Heart left ventricle (tissue), 16 donors: ENCODE data around the gene KLRF1. TPM values are rescaled to one million over a fixed set of nuclear protein-coding genes. Genes with fewer than 3 reads are reported as not detected.
A peak's percentile ranks its signal among the peaks of the same experiment; 100 is the strongest.
"Not testable (repeated sequence)": the region's sequence is repeated elsewhere in the genome, so short reads cannot be mapped to it uniquely, and the experiment has no call there.

Source experiments
- ATAC-seq, 4 donors: fragments of 200-7000 bp; cut with Tn5 transposase; one replicate each; pipeline ENCODE4 v1.9.1; 2020 to 2022; ENCODE audit warnings: moderate library complexity in 4 of 4, mild to moderate bottlenecking in 3 of 4, moderate number of reproducible peaks in 1 of 4
- DNase-seq, 5 donors: peaks; one replicate each; pipeline ENCODE4 v3.0.0-alpha.2; 2020
- H3K27ac ChIP-seq, 12 donors: fragments of 200-600 bp; sonication (generic) in 4 of 12; one replicate each; pipeline versions ENCODE4 v1.5.0 to v1.8.0; 2016 to 2022; ENCODE audit warnings: mild to moderate bottlenecking in 2 of 12
- H3K27me3 ChIP-seq, 9 donors: fragments of 200-600 bp; sonication (generic) in 2 of 9; one replicate each; pipeline versions ENCODE4 v1.5.1 to v1.8.0; 2016 to 2022; ENCODE audit warnings: mild to moderate bottlenecking in 3 of 9
- H3K36me3 ChIP-seq, 9 donors: fragments of 200-600 bp; sonication (generic) in 2 of 9; one replicate each; pipeline versions ENCODE4 v1.5.0 to v1.8.0; 2018 to 2022; ENCODE audit warnings: mild to moderate bottlenecking in 2 of 9
- H3K4me1 ChIP-seq, 12 donors: fragments of 200-600 bp; sonication (generic) in 4 of 12; one replicate each; pipeline versions ENCODE4 v1.5.0 to v1.8.0; 2016 to 2022; ENCODE audit warnings: mild to moderate bottlenecking in 3 of 12
- H3K4me3 ChIP-seq, 12 donors: fragments of 200-600 bp; sonication (generic) in 4 of 12; one replicate each; pipeline versions ENCODE4 v1.5.0 to v1.8.0; 2017 to 2022; ENCODE audit warnings: mild to moderate bottlenecking in 9 of 12, moderate library complexity in 4 of 12
- H3K9me3 ChIP-seq, 12 donors: fragments of 200-600 bp; sonication (generic) in 4 of 12; one replicate each; pipeline versions ENCODE4 v1.5.0 to v1.8.0; 2016 to 2022; ENCODE audit warnings: mild to moderate bottlenecking in 1 of 12
- CTCF ChIP-seq, 12 donors: fragments of 200-600 bp; sonication (generic) in 4 of 12; IDR thresholded peaks; one replicate each; pipeline versions ENCODE4 v1.5.0 to v1.8.0; 2018 to 2022; ENCODE audit warnings: antibody characterized with exemption in 12 of 12, mild to moderate bottlenecking in 5 of 12
- POLR2A ChIP-seq, 2 donors: fragments of 450-650 bp; IDR thresholded peaks; one replicate each; pipeline ENCODE4 v1.6.1; 2017; ENCODE audit warnings: antibody characterized with exemption in 2 of 2, mild to moderate bottlenecking in 2 of 2, moderate library complexity in 2 of 2
- WGBS, 4 donors: extraction: QIAGEN DNeasy Blood & Tissue Kit in 2 of 4; methylation state at CpG; one replicate each; pipeline versions ENCODE4 v1.1.5 to v1.1.7; 2013 to 2018; 5-methylcytosine and 5-hydroxymethylcytosine counted together
- intact Hi-C, 10 donors: fragments of 100-400 bp; cut with DNase I; formaldehyde crosslinking; loops; one replicate each; pipeline versions ENCODE4 v1.11.1 to v1.14.2; 2022
- polyA plus RNA-seq, 2 donors: library from polyadenylated mRNA; stranded (reverse); fragments of 200-250 nt; gene quantifications; one replicate each; pipeline ENCODE4 v1.2.3, GENCODE V29; 2013
- total RNA-seq, 9 donors: library from RNA; depleted of rRNA in 2 of 9; stranded (reverse); fragments of >200 nt in 2 of 9; fragmentation: NEBNext Ultra II Directional in 3 of 9; extraction: Animal tissue kit (Norgen Biotek cat#: 25700) in 3 of 9; gene quantifications; one replicate each; pipeline versions ENCODE4 v1.1.0 to v1.2.4, GENCODE V29; 2016 to 2023
- donor health status: ischemic (EF 13 %, LVEDD 7.1; RV severe dilation, severe dysfunction).
- donor health status: healthy with polysubstance abuse.
- donor health status: DM: no; HTN: yes; CAD: no.
- donor health status: DM: no; HTN: no; CAD: no.
- donor health status: ischemic (EF 25% LVEDD 6.9; RV normal size, moderate dysfunction).
- donor health status: ischemic (EF 25% LVEDD 5.7; RV mildly dilated, moderate dysfunction).
- donor health status: healthy.
- donor health status: DM: yes; HTN: yes; CAD: no.
- donor health status: ischemic (EF 35%, LVEDD 5.7; RV mildly dilated, moderate dysfunction).
- donor health status: nonischemic (EF 11% LVEDD 7.7; RV severe dilation, severe dysfunction).
- donor health status: DM: yes; HTN: yes; CAD: no.
- donor health status: PGD.
- donor health status: ischemic (EF 29% LVEDD 5.4; RV normal size, mild dysfunction).
- donor health status: nonischemic (EF 23%, LVEDD 6.1; RV moderate dilation, normal function).

The KLRF1 gene
- total and polyA plus RNA-seq, 11 donors: 0.08 to 1.1 (median 0.56) TPM; not detected in 2

- H3K27ac ChIP-seq: peak overlapping the region; percentile 70 to 95 (median 82)
- intact Hi-C loops: no loop called here
- DNase-seq (peak in 2 of 5 donors; percentile 11 to 24), ATAC-seq (peak in 1 of 4 donors; percentile 37)
- TF ChIP-seq CTCF (IDR thresholded peaks at IDR 0.05) (no peak), POLR2A (IDR thresholded peaks at IDR 0.05) (no peak)
- peak overlapping the region in 11 of 12 donors; percentile 31 to 72 (median 52) for H3K4me3 ChIP-seq
- 55 to 62% (median 58%) methylated on average over 2 of the region's 2 CpGs for WGBS, 4 donors
- H3K27me3 ChIP-seq: no peaks in the 10 kb centered on the region
- no peaks in the 10 kb centered on the region for H3K36me3 ChIP-seq
- H3K9me3 ChIP-seq: no peaks in the 10 kb centered on the region
- H3K4me1 ChIP-seq: peaks cover 0 to 21% (median 2%) of the 10 kb centered on the region in 12 donors
These were observed 43.1 kb downstream of the KLRF1 start for GRCh38 chr12:9870286-9870866.

- WGBS, 4 donors: 84 to 96% (median 90%) methylated on average over 3 of the region's 3 CpGs
- H3K4me1 ChIP-seq: peaks cover 0 to 14% (median 2%) of the 10 kb centered on the region in 12 donors
- H3K4me3 ChIP-seq: no peak overlapping the region
- H3K9me3 ChIP-seq: no peaks in the 10 kb centered on the region
- no peaks in the 10 kb centered on the region for H3K27me3 ChIP-seq
- no peaks in the 10 kb centered on the region for H3K36me3 ChIP-seq
- intact Hi-C loops: no loop called here
- no peak for TF ChIP-seq POLR2A (IDR thresholded peaks at IDR 0.05)
- no peak for TF ChIP-seq CTCF (IDR thresholded peaks at IDR 0.05)
- ATAC-seq (no peak), DNase-seq (no peak)
- no peak overlapping the region for H3K27ac ChIP-seq
These were observed 44.9 kb downstream of the KLRF1 start for GRCh38 chr12:9872162-9872561.

GRCh38 chr12:9872742-9873141 is 45.5 kb downstream of the KLRF1 start:
- TF ChIP-seq CTCF (IDR thresholded peaks at IDR 0.05) (no peak), POLR2A (IDR thresholded peaks at IDR 0.05) (no peak)
- ATAC-seq (no peak), DNase-seq (peak in 1 of 5 donors; percentile 20)
- Histone ChIP-seq H3K36me3 (no peaks in the 10 kb centered on the region), H3K27me3 (no peaks in the 10 kb centered on the region), H3K4me3 (no peak overlapping the region), H3K27ac (no peak overlapping the region), H3K4me1 (peaks cover 0 to 14% (median 2%) of the 10 kb centered on the region in 12 donors), H3K9me3 (no peaks in the 10 kb centered on the region)
- intact Hi-C loops: no loop called here
- WGBS, 4 donors: 64 to 78% (median 67%) methylated on average over 10 to 11 of the region's 11 CpGs

GRCh38 chr12:9876120-9876519 is 48.8 kb downstream of the KLRF1 start:
- H3K9me3 ChIP-seq, H3K27ac ChIP-seq, intact Hi-C loops, H3K4me3 ChIP-seq, H3K27me3 ChIP-seq, DNase-seq, ATAC-seq, H3K36me3 ChIP-seq, H3K4me1 ChIP-seq: not testable (repeated sequence)
- 96 to 98% (median 97%) methylated on average over 10 to 26 of the region's 26 CpGs for WGBS, 4 donors
